Putamen (tissue), 1 donor: Measurements from ENCODE around the gene VSIG10L.
A peak's percentile ranks its signal among the peaks of the same experiment; 100 is the strongest.

ENCODE experiments used
- DNase-seq: peaks from one replicate; pipeline ENCODE4 v3.0.0-alpha.2; 2016; ENCODE audit warnings: low spot score

The VSIG10L gene

GRCh38 chr19:51365211-51365964 lies 23.4 kb upstream of the VSIG10L start:
- DNase-seq = no peak

GRCh38 chr19:51364200-51365106 lies 22.5 kb upstream of the VSIG10L start:
- no peak for DNase-seq

GRCh38 chr19:51361239-51361638 lies 19.3 kb upstream of the VSIG10L start:
- no peak for DNase-seq

- no peak for DNase-seq
These were observed 17.4 kb upstream of the VSIG10L start for GRCh38 chr19:51359294-51359693.

GRCh38 chr19:51357952-51358351 lies 16.0 kb upstream of the VSIG10L start:
- DNase-seq = no peak

GRCh38 chr19:51356159-51356801 lies 14.3 kb upstream of the VSIG10L start:
- DNase-seq = no peak

- DNase-seq = peak; percentile 73
These were observed 12.8 kb upstream of the VSIG10L start for GRCh38 chr19:51354742-51355148.

- no peak for DNase-seq
These were observed 12.3 kb upstream of the VSIG10L start for GRCh38 chr19:51354103-51354741.

GRCh38 chr19:51352783-51353360 lies 10.9 kb upstream of the VSIG10L start:
- no peak for DNase-seq

GRCh38 chr19:51351266-51351990 lies 9.5 kb upstream of the VSIG10L start:
- no peak for DNase-seq

- no peak for DNase-seq
These were observed 5.4 kb upstream of the VSIG10L start for GRCh38 chr19:51347209-51347928.

GRCh38 chr19:51346742-51347141 lies 4.8 kb upstream of the VSIG10L start:
- no peak for DNase-seq

- no peak for DNase-seq
These were observed 3.2 kb upstream of the VSIG10L start for GRCh38 chr19:51345076-51345620.

- no peak for DNase-seq
These were observed 961 bp upstream of the VSIG10L start for GRCh38 chr19:51342631-51343569.

- DNase-seq = no peak
These were observed 873 bp downstream of the VSIG10L start for GRCh38 chr19:51341066-51341465.

- peak; percentile 89 for DNase-seq
These were observed 2.0 kb downstream of the VSIG10L start for GRCh38 chr19:51339687-51340656.

GRCh38 chr19:51339313-51339686 lies 2.6 kb downstream of the VSIG10L start:
- DNase-seq = peak; percentile 14
